ENCODE measurements around the gene PTPN13. TPM values are rescaled to one million over a fixed set of nuclear protein-coding genes. Genes with fewer than 3 reads are reported as not detected.
"Not testable (repeated sequence)": the region's sequence is repeated elsewhere in the genome, so short reads cannot be mapped to it uniquely, and the experiment has no call there.

Gene PTPN13
- total and polyA plus RNA-seq, 12 donors = 3.9 to 22.3 (median 14.9) TPM

DNA sequence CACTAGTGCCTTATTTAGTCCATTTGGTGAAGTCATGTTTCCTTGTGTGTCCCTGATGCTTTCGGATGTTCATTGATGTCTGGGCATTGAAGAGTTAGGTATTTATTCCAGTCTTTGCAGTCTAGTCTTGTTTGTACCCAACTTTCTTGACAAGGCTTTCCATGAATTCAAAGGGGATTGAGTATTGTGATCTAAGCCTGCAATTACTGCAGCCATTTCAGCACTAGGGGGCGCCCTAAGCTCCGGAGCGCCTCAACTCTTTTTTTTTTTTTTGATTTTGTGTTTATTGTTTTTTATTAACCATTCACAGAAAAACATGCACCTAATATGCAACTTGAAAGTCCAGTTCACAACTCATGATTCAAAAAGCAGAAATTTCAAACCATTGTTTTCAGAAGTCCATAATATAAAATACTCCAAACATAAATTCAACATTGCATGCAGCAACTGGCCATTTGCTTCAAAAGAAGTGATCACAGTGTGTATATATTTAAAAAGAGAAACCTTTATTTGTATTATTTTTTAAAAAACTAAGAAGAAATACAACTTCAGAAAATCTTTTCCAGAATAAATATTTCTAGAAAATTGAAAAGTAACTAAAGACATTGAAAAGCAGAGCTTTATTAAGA is 59.2 kb downstream of the PTPN13 start:
- intact Hi-C loops (cut with DNase I) = no loop called here
- TF ChIP-seq, protein P1, sequence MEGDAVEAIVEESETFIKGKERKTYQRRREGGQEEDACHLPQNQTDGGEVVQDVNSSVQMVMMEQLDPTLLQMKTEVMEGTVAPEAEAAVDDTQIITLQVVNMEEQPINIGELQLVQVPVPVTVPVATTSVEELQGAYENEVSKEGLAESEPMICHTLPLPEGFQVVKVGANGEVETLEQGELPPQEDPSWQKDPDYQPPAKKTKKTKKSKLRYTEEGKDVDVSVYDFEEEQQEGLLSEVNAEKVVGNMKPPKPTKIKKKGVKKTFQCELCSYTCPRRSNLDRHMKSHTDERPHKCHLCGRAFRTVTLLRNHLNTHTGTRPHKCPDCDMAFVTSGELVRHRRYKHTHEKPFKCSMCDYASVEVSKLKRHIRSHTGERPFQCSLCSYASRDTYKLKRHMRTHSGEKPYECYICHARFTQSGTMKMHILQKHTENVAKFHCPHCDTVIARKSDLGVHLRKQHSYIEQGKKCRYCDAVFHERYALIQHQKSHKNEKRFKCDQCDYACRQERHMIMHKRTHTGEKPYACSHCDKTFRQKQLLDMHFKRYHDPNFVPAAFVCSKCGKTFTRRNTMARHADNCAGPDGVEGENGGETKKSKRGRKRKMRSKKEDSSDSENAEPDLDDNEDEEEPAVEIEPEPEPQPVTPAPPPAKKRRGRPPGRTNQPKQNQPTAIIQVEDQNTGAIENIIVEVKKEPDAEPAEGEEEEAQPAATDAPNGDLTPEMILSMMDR (IDR thresholded peaks at IDR 0.05) = no peak
- no peak for TF ChIP-seq POLR2A (IDR thresholded peaks at IDR 0.05)
- H3K27ac ChIP-seq = no peak overlapping the region
- no peaks in the 10 kb centered on the region for H3K27me3 ChIP-seq
- H3K4me1 ChIP-seq (replicated peaks in 1 of 2) = no peaks in the 10 kb centered on the region
- 61 to 82% (median 77%) methylated on average over 4 of the region's 4 CpGs for WGBS, 4 donors
- no peak overlapping the region for H3K4me3 ChIP-seq
- no peaks in the 10 kb centered on the region for H3K36me3 ChIP-seq (replicated peaks in 1 of 2)
- peaks cover 0 to 30% (median 17%) of the 10 kb centered on the region in 3 donors for H3K9me3 ChIP-seq (replicated peaks in 1 of 3)
- no peak for DNase-seq

- DNase-seq; H3K27me3 ChIP-seq; intact Hi-C loops (cut with DNase I); H3K27ac ChIP-seq; H3K4me3 ChIP-seq; H3K36me3 ChIP-seq (replicated peaks in 1 of 2); H3K4me1 ChIP-seq (replicated peaks in 1 of 2): not testable (repeated sequence)
- WGBS, 4 donors = 87 to 97% (median 93%) methylated on average over 9 to 10 of the region's 10 CpGs
- peaks cover 0 to 15% (median 12%) of the 10 kb centered on the region in 3 donors for H3K9me3 ChIP-seq (replicated peaks in 1 of 3)
Observed at GRCh38 chr4:86656781-86657180, 62.7 kb downstream of the PTPN13 start.

GRCh38 chr4:86657382-86657781 is 63.3 kb downstream of the PTPN13 start:
- 92 to 100% (median 96%) methylated on average over 1 of the region's 1 CpG; no CpG with 5 or more reads in 1 of the 4 donors for WGBS, 4 donors
- Histone ChIP-seq H3K36me3 (replicated peaks in 1 of 2) (no peaks in the 10 kb centered on the region), H3K27me3 (no peaks in the 10 kb centered on the region), H3K9me3 (replicated peaks in 1 of 3) (peaks cover 0 to 10% (median 6%) of the 10 kb centered on the region in 3 donors), H3K4me3 (no peak overlapping the region), H3K4me1 (replicated peaks in 1 of 2) (no peaks in the 10 kb centered on the region), H3K27ac (no peak overlapping the region)
- DNase-seq = no peak
- no peak for TF ChIP-seq POLR2A (IDR thresholded peaks at IDR 0.05)
- TF ChIP-seq, protein P1 (IDR thresholded peaks at IDR 0.05) = no peak
- intact Hi-C loops (cut with DNase I) = no loop called here

DNA sequence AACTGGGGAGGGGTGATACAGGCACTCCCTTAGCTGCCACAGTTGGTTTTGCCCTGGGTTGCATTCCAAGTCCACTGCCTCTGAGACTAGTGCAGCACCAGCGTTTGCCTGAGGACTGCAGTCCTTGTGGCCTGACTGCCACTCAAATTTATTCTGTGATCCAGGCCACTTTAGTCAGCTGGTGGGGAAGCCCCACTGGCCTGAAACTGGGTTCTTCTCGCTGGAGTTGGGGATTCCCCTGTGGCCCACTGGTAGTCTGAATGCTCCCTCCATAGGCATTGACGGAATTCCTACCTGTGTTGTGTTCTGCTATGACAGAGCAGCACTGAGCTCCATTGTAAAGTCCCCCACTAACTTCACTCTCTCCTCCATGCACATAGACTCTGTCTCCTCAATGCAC is 63.8 kb downstream of the PTPN13 start:
- Histone ChIP-seq H3K4me3 (no peak overlapping the region), H3K9me3 (replicated peaks in 1 of 3) (peaks cover 0 to 4% (median under 1%) of the 10 kb centered on the region in 3 donors), H3K27me3 (no peaks in the 10 kb centered on the region), H3K36me3 (replicated peaks in 1 of 2) (no peaks in the 10 kb centered on the region), H3K27ac (no peak overlapping the region), H3K4me1 (replicated peaks in 1 of 2) (no peaks in the 10 kb centered on the region)
- DNase-seq = no peak
- 84 to 95% (median 92%) methylated on average over 2 to 3 of the region's 3 CpGs for WGBS, 4 donors
- no peak for TF ChIP-seq POLR2A (IDR thresholded peaks at IDR 0.05)
- TF ChIP-seq, protein P1 (IDR thresholded peaks at IDR 0.05) = no peak
- intact Hi-C loops (cut with DNase I) = no loop called here

DNA sequence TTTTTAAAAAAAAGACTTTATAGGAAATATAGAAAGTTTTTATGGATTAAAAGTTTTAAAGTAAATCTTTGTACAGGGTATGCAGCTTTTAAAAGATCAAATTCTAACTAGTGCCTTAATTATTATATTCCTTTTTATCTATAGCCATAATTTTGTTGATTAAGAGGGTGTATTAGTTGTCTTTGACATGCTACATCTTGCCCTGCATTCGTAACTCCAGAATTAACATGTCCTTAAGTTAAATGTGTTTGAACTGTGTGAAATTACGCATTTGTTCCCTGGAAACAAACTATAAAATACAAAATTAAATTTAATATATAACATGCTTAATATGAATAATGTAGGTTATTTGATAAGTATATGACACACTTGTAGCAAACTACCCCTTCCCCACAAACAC is 66.3 kb downstream of the PTPN13 start:
- Histone ChIP-seq H3K27me3 (no peaks in the 10 kb centered on the region), H3K36me3 (replicated peaks in 1 of 2) (no peaks in the 10 kb centered on the region), H3K27ac (no peak overlapping the region), H3K9me3 (replicated peaks in 1 of 3) (no peaks in the 10 kb centered on the region), H3K4me1 (replicated peaks in 1 of 2) (no peaks in the 10 kb centered on the region), H3K4me3 (no peak overlapping the region)
- TF ChIP-seq, protein P1 (IDR thresholded peaks at IDR 0.05) = no peak
- TF ChIP-seq POLR2A (IDR thresholded peaks at IDR 0.05) = no peak
- intact Hi-C loops (cut with DNase I) = no loop called here
- whole genome bisulfite sequencing, 4 donors = 91 to 100% (median 96%) methylated on average over 2 of the region's 2 CpGs
- DNase-seq = no peak
